GM21576 (cell line): ENCODE data around the gene SPATA16.
"Not testable (repeated sequence)": the region's sequence is repeated elsewhere in the genome, so short reads cannot be mapped to it uniquely, and the experiment has no call there.

ENCODE experiments used
- ATAC-seq: cut with Tn5 transposase; IDR thresholded peaks from one replicate; pipeline ENCODE4 v1.9.1; 2021; ENCODE audit warnings: mild to moderate bottlenecking, moderate library complexity; ENCODE audit not compliant: unreplicated experiment

SPATA16 gene, protein sequence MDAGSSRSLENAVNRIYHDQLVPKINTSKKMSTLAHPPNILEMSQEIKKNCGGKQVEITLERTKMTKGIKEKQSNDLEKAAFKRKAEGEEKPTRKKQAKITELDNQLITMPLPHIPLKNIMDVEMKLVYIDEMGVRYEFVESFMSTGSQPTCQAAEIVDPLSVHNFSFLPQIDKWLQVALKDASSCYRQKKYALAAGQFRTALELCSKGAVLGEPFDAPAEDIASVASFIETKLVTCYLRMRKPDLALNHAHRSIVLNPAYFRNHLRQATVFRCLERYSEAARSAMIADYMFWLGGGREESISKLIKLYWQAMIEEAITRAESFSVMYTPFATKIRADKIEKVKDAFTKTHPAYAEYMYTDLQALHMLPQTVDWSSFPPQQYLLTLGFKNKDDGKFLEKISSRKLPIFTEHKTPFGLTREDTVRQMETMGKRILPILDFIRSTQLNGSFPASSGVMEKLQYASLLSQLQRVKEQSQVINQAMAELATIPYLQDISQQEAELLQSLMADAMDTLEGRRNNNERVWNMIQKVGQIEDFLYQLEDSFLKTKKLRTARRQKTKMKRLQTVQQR

GRCh38 chr3:173140986-173141385 lies at the start of gene SPATA16:
Gene SPATA16, minus strand, starts transcription at chr3:173141235. Its CDS starts 23,504 bp downstream, at chr3:173117731.
- ATAC-seq: no peak

DNA sequence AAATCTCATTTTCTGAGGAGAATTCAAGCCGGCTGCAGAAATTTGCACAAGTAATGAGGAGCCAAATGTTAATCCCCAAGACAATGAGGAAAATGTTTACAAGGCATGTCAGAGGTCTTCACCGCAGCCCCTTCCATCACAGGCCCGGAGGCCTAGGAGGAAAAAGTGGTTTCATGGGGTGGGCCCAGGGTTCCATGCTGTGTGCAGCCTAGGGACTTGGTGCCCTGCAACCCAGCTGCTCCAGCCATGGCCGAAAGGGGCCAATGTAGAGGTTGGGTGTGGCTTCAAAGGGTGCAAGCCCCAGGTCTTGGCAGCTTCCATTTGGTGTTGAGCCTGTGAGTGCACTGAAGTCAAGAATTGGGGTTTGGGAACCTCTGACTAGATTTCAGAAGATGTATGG lies 42.0 kb upstream of the SPATA16 start:
- not testable (repeated sequence) for ATAC-seq

GRCh38 chr3:173173652-173174051 lies 32.6 kb upstream of the SPATA16 start:
- no peak for ATAC-seq

GRCh38 chr3:173159139-173159538 lies 18.1 kb upstream of the SPATA16 start:
- ATAC-seq: not testable (repeated sequence)

- ATAC-seq: not testable (repeated sequence)
Observed at GRCh38 chr3:173156533-173156932, 15.5 kb upstream of the SPATA16 start.

DNA sequence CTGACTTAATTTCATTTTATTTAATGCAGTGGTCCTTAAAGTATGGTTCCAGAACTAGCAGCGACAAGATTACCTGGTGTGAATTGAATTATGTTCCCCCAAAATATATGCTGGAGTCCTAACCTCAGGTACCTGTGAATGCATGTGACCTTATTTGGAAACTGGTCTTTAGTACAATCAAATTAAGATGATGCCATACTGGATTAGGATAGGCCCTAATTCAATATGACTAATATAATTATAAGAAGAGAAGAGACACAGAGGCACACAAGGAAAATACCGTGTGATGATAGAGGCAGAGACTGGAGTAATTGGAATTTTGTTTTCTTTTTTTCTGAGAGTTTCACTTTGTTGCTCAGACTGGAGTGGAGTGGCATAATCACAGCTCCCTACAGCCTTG lies 12.6 kb upstream of the SPATA16 start:
- no peak for ATAC-seq

DNA sequence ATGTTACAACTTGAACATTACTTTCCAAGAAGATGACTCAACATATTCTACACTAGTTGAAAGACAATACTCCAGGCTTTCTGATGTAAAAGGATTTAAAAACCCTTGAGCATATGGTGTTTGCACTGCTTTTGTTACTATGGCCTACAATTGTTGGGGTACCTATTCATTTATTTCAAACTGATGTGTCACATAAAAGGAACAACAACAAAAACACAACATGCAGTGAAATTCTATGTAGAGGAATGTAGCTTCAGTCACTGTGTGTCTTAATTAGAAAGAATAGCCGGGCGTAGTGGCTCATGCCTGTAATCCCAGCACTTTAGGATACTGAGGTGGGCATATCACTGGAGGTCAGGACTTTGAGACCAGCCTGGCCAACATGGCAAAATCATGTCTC lies 1.6 kb downstream of the SPATA16 start:
- ATAC-seq: no peak

- no peak for ATAC-seq
Observed at GRCh38 chr3:173138026-173138425, 3.0 kb downstream of the SPATA16 start.

DNA sequence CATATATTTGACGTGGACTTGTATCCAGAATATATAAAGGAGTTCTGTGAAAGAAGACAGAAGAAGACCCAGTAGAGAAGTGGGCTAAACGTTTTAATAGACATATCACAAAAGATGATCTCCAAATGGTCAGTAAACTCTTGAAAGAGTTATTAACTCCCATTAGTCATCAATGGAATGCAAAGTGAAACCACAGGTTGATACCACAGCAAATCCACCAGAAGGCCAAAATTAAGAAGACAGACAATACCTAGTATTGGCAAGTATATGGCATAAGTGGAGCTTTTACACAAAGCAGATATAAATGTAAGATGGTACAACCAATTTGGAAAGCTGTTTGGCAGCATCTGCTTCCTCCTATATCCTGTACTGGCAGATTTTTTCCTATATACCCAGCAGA lies 6.0 kb downstream of the SPATA16 start:
- ATAC-seq: no peak

GRCh38 chr3:173128633-173129032 lies 12.4 kb downstream of the SPATA16 start:
- ATAC-seq: no peak

DNA sequence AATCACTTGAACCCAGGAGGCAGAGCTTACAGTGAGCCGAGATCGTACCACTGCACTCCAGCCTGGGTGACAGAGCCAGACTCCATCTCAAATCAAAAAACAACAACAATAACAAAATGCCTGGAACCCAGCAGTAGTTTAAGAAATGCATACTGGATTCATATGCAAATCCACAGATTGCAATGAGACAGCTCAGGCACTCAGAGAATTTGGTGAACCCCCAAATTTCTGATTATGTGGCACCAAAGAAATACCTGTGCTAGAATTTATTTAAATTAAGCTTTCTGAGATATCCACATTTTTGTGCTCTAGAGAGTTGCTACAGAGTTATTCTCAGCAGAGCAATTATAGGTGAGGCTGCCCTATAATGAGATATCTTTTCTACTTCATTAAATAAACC lies 29.7 kb downstream of the SPATA16 start:
- no peak for ATAC-seq

GRCh38 chr3:173109143-173109542 lies 31.9 kb downstream of the SPATA16 start:
- ATAC-seq: no peak

- ATAC-seq: no peak
Observed at GRCh38 chr3:173103469-173103868, 37.6 kb downstream of the SPATA16 start.

DNA sequence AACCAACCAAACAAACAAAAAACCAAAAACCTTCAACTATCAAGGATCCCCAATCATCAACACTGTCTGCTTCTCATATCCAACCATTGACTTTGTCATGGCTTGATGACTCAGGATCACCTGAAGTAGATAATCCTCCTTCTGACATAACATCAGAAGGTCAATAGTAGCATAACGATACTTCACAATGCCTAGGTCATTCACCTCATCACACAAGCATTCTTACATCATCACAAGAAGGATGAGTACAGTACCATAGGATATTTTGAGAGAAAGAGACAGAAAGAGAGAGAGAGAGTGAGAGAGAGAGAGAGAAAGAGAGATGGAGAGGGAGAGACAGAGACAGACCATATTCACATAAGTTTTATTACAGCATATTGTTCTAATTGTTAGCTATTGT lies 42.1 kb downstream of the SPATA16 start:
- ATAC-seq: no peak

GRCh38 chr3:173096994-173097785 lies 43.8 kb downstream of the SPATA16 start:
- no peak for ATAC-seq

DNA sequence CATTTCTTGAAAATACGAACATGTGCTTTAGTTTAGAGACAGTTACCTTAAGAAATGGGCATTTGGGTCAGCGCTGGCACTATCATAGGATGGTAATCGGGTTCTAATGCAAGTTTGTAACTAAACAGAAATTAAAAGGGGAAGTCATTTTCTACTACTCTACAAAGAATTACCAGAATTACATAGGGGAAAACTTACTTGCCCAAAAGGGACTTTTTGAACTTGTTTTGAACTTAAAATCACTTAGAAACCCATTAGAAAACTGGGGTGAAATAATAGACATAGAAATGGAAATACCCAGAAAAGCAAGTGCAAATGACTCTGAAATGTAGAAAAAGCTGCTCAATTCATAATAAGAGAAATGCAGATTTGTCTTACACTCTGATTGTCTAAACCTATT lies 44.9 kb downstream of the SPATA16 start:
- ATAC-seq: no peak

- no peak for ATAC-seq
Observed at GRCh38 chr3:173092038-173092437, 49.0 kb downstream of the SPATA16 start.

DNA sequence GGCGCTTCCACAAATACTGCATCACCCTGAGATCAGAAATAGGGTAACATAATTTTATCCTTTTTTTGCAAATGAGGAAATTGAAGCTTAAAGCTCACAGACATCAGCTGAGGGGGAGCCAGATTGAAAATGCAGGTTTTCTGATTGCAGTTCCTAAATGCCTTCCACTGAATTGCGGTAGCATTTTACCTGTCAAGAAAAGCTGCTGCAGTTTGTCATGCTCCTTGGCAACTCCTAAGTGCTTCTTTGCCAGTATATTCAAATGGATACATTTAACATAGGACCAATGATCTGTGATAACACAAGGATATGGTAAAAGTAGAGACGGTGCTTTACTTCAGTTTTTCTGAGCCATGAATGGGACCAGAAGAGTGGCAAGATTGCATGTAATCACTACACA lies 50.5 kb downstream of the SPATA16 start:
- ATAC-seq: no peak

GRCh38 chr3:173089283-173089682 lies 51.8 kb downstream of the SPATA16 start:
- no peak for ATAC-seq

- ATAC-seq: no peak
Observed at GRCh38 chr3:173078525-173078924, 62.5 kb downstream of the SPATA16 start.

GRCh38 chr3:173066044-173067004 lies 74.7 kb downstream of the SPATA16 start:
- ATAC-seq: no peak
